HG03469 (cell line): ENCODE results near the gene TMEM11.
"Not testable (repeated sequence)": the region's sequence is repeated elsewhere in the genome, so short reads cannot be mapped to it uniquely, and the experiment has no call there.

Experiments
- ATAC-seq: cut with Tn5 transposase; IDR thresholded peaks from one replicate; pipeline ENCODE4 v1.9.1; 2021; ENCODE audit warnings: mild to moderate bottlenecking, moderate library complexity, moderate number of reproducible peaks; ENCODE audit not compliant: unreplicated experiment

Gene TMEM11

DNA sequence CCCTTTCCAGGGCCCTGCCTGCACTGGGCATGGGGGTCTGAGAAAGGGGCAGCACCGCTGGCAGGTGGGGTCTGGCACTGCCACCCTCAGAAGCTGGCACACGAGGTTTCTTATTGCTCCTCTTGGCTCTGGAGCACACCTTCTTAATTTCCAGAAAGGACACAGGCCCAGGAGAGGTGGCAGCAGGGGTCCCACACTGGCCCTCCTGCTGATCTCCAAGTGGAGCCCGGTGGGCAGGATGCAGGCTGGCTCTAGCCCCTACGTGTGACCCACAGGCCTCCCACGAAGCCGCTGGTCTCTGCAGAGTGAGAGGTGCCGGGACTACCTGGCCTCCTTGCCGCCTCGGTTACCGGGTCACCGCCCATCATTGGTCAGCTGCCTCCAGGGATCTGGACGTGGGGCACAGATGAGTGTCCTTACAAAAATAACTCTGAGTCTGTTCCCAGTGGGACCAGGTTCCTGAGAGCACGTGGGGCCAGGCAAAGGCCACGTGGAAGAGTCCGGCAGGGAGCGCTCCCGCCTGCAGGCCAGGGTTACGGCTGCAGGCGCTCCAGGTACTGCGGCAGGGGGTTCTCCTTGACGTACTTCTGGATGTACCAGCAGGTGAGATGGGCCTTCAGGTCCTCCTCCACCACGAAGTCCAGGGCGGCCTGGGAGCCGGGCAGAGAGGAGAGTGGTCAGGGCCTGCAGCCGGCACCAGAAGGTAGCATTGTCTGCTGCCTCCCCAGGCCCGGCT lies 29.0 kb upstream of the TMEM11 start:
- no peak for ATAC-seq

DNA sequence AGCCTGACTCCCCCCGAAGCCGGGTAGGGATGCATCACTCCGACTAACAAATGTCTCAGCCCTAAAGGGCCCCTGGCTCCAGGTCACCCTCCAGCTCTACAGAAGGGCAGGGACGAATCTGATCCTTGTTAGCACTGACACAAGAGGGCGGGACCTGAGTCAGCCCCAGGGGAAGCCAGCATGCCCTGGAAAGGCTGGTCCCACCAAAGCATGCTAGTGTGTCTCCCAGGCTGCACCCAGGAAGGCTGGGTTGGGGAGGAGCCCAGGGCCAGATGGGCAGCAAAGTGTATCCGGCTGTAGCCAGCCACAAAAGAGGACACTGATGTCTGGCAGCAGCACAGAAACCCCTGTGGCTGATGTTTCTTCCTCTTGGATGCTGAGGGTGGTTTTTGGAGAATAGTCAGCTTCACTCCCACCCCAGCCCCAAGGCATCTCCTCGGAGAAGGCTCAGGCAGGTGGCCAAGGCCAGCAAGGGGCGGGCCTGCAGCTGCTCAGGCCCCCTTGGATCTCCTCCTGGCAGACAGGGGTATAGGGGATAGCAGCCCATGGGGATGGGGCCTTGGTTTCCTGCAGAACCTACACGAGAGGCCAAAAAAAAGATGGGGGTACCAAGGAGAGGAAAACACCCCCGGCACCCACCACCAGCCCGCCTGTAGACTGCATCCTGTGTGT lies 28.2 kb upstream of the TMEM11 start:
- ATAC-seq: no peak

DNA sequence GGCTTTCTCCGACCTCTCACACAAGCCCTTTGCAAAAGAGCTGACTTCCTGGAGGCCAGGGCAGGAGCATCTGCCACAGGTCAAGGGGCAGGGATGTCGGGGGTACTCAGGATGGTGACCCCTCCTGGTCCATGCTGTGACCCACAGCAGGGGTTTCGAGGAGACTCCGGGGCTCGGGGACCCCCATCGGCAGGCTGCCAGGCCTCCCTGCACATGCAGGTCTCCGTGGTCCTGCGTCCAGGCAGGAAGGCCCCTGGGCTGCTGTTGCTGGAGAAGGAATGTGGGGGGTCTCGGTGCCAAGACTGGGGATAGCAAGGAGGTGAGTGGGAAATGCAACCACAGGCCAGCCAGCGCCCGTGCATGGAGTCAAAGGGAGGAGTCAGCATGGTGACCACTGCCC lies 27.6 kb upstream of the TMEM11 start:
- no peak for ATAC-seq

DNA sequence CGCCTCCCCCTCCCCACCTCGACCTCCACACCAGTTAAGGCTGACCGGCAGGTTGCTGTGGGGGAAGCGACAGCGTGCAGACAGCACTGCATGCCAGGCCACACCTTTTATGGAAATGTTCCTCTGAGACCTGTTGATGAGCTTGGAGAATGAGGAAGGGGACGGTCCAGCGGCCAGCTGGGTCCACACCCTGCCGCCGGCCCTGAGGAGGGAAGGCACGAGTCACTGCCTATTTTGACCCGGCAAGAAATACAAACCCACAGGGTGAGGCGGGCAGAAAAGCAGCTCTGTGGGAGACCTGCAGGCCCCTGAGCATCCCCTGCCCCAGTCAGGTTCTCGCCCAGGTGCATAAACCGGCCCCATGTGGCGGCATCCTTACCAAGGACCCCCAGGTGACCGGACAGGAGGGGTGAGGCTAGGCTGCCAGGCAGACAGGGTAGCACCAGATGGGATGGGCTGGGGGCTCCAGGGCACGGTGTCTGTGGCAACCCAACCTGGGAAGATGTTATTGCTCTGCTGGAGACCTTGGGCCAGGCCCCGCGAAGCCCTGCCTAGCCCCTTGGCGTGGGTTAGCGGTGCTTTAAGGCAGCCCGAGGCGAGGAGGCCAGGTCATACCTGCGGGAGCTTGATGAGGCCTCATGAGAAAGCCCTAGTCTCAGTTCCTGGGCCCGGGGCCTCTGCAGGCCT lies 26.6 kb upstream of the TMEM11 start:
- ATAC-seq: no peak

DNA sequence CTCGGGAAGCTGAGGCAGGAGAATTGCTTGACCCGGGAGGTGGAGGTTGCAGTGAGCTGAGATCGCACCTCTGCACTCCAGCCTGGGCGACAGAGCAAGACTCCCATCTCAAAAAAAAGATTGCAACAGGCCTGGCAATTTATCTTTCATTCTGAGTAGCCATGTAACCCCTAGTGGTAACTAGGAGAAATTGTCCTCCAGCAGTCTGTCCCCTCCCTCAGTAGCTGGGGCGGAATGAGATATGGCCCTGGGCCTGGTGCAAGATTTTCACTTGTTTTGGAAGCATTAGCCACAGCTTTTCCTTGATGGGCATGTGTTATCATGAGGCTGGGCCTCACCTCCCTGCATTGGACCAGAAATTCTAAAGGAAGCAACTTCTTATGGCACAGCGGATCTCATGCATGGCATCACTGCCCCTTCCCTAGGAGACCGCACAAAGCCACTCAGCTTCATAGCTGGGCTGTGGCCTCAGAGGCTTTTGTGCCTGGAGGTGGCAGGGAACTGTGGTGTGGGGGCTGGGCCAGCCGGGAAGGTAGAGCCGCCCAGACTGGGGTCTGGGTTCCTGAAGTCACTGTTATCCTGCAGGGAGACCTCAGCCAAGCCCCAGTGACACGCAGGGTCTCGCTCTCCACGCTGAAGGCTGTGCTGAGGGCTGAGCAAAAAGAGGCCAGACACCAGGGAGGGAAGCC lies 25.9 kb upstream of the TMEM11 start:
- no peak for ATAC-seq

DNA sequence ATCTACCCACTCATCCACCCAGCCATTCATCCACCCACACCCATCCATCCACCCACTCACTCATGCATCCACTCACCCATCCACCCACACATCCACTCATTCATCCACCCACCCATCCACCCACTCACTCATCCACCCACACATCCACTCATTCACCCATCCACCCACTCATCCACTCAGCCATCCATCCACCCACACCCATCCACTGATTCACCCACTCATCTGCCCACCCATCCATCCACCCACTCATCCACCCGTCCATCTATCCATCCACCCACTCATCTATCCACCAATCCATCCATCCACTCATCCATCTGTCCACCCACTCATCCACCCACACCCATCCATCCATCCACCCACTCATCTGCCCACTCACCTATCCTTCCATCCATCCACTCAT lies 22.0 kb upstream of the TMEM11 start:
- no peak for ATAC-seq

DNA sequence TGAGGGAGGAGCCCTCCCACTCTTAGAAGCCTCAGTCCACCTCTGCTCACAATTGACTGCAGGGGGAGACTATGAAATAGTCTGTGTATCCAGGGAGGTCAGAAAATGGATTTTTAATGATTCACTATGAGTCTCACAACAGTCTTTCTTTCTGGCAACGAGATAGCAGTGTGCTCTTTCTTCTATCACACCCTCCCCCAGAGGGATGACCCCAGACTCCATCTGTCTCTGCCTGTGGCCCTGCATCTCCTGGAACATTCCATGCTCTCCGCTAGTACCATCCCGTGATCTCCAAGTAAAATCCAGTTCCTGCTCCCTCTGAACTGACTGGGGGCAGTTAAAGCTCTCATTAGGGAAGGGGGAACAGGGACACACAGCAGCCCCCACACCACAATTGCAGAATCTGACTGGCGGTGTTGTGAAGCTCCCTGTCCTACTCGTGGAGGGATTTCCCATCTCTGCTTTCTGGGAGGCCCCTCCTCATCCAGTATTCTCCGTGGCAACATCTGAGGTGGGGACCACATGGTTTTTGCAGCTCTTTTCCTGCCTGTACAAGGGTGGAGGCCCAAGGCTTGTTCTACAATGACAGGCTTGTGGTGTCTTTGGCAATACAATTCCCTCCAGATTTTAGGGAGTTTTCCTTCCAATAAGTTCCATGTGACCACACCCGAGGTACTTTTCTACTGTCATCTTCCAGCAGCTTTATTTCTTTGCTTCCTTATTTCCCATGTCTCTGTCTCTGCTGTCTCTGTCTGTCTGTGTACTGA lies 19.8 kb upstream of the TMEM11 start:
- no peak for ATAC-seq

DNA sequence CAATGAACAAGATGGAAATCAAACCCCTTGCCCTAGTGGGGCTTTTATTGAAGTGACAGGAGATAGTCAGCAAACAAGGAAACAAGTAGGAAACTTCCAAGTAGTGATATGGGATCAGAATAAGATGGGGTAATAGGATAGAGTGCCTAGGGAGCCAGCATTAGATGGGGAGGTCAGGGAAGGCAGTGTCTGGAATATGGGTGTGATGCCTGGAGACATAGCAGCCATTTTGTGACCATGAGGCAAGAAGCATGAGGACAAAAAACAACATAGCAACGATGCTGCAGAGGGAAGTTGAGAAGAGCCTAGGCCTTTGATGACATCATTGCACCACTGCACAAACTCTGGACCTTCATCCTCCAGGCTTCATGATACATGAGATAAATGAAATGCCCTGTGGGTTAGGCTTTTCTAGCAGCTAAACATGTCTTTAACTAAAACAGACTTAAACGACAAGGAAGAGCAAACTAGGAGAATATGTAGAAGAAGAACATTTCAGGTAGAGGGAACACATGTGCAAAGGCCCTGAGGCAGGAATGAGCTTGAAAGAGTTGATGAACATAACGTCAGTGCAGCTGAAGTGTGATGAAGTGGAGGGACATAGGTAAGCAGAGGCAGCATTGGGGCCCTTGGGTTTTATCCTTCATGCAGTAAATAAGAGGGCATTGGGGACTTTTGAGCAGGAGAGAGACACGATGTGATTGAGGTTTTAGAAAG lies 18.2 kb upstream of the TMEM11 start:
- no peak for ATAC-seq

DNA sequence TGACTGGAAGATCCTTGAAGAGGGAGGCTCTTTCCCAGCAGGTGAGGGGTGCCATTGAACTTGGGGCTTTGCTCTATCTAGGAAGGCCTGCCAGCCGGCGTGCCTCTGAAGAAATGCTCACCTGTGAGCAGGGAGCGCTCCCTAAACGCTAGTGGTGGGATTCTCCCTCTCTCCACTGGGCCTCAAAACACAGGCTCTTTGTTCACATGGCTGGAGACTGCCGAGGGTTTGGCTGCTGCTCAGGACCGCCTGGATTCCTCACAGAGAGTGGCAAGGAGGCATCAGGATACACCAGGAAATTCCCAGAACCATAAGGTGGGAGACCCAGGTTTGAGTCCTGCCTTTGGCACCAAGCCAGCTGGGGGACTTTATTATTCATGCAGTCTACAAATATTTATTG lies 17.6 kb upstream of the TMEM11 start:
- no peak for ATAC-seq

DNA sequence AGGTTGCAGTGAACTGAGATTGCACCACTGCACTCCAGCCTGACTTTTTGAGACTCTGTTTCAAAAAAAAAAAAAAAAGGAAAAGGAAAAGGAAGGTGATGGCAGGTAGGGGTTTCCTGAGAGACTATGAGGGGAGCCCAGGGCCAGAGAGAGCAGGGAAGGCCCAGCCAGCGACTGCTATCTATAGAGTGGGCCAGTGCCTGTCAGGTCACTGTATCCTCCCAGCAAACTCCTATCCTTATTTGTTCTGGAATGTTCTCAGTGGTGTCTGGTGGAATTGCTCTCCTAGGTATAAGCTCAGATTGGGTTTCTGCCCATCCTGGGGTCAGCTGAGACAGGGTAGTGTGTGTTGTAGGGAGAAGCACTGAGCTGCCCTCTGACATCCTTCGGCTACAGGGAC lies 14.9 kb upstream of the TMEM11 start:
- no peak for ATAC-seq

DNA sequence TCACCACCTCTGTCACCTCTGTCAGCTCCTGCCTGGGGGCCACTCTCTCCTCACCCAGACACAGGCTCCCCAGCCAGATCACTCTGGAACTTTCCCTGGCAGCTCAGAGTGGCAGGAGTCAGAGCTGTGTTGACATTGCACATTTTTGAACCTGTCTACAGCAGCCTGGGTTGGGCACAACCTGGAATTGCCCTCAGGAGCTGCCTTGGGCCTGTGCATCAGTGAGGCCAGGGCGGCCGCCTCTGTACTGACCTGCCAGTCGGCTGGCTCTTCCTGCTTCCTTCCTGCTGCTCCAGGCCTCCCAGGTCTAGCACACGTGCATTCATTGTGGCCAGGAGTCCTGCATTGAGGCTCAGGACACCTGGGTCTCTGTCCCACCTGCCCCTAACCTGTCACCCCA lies 14.2 kb upstream of the TMEM11 start:
- no peak for ATAC-seq

DNA sequence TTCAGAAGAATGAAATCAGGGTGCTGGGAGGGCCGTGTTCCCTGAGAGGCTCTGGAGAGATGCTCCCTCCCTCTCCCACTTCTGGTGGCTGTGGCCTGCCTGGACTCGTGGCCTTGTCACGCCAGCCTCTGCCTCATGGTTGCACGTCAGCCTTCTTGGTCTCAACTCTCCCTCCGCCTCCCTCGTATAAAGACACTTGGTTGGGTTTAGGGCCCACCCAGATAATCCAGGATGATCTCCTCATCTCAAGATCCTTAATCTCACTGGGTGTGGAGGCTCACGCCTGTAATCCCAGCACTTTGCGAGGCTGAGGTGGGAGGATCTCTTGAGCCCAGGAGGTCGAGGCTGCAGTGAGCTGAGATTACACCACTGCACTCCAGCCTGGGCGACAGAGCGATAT lies 13.3 kb upstream of the TMEM11 start:
- ATAC-seq: not testable (repeated sequence)

DNA sequence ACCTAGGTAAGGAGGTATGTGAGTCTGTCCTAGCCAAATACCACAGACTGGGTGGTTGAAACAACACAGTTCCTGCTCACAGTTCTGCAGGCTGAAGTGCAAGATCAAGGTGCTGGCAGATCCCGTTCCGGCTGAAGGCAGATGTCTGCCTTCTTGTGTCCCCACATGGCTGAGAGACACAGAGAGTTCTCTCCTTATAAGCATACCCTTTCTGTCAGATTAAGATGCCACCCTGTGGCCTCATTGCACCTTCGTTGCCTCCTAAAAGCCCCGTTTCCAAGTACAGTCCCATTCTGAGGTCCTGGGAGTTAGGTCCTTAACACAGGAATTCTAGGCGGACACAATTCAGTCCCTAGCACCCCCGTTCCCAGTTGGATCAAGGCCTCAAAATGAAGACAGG lies 9.1 kb upstream of the TMEM11 start:
- ATAC-seq: no peak

DNA sequence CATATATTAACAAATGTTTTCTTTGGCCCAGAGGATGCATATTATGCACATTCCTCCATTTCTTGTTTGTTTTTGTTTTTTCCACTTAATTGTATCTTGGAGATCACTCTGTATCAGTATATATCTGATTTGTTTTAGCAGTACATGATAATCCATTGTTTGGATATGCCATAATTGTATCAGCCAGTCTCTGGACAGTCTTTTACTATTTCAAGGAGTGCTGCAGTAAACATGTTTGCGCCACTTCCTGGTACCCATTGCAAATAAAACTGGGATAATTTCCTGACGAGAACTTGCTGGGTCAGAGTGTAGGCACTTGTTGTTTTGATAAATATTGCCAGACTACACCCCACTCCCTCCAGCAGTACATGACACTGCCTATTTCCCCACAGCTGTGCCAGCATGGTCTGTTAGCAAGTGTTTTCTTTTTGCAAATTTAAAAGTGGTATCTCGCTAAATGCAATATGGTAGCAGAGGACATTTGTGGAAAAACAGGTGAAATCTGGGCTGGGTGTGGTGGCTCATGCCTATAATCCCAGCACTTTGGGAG lies 4.9 kb upstream of the TMEM11 start:
- ATAC-seq: no peak

DNA sequence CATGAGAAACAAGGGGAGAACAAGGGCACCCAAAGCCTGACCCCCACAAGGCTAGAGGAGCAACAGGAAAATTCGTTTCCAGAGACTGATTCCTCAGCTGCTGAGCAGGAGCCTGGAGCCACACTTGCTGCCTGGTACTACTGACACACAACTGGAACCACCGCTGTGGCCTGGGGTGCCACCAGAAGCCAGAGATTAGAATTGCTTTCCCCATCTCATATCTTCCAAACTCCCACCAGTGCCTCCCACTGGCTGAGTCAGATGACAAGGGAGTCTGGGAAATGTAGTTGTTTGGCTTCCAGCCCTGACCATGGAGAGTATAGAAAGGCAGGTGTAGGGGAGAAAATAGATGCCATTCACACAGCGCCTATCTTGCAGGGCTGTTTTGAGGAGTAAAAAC lies 4.1 kb upstream of the TMEM11 start:
- no peak for ATAC-seq

DNA sequence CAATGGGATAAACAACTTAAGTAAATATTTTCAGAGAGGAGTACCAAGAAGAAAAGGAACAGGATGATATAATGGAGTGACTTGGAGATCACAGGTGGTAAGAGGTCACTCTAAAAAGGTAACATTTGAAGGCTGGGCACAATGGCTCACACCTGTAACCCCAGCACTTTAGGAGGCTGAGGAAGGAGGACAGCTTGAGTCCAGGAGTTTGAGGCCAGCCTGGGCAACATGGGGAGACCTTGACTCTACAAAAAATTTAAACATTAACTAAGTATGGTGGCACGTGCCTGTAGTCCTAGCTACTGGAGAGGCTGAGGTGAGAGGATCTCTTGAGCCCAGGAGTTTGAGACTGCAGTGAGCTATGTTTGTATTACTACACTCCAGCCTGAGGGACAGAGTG lies 3.4 kb upstream of the TMEM11 start:
- no peak for ATAC-seq

DNA sequence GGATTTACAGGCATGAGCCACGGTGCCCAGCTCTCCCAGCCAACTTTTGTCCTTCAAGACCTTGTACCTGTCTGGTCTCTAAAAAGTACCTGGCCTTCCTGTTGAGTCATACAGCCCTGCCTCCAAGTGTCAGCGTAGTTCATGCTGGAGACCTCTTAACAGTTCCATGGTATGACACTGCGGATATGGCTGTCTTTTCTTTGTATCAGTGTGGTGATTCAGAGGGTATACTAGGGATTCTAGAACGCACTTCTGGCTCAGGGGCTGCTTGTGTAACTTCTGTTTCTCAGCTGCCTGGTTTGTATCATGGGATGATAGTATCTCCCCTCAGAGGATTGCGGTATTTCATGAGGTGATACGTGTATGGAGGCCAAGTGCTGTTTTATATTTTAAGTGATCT lies 2.0 kb upstream of the TMEM11 start:
- ATAC-seq: no peak

DNA sequence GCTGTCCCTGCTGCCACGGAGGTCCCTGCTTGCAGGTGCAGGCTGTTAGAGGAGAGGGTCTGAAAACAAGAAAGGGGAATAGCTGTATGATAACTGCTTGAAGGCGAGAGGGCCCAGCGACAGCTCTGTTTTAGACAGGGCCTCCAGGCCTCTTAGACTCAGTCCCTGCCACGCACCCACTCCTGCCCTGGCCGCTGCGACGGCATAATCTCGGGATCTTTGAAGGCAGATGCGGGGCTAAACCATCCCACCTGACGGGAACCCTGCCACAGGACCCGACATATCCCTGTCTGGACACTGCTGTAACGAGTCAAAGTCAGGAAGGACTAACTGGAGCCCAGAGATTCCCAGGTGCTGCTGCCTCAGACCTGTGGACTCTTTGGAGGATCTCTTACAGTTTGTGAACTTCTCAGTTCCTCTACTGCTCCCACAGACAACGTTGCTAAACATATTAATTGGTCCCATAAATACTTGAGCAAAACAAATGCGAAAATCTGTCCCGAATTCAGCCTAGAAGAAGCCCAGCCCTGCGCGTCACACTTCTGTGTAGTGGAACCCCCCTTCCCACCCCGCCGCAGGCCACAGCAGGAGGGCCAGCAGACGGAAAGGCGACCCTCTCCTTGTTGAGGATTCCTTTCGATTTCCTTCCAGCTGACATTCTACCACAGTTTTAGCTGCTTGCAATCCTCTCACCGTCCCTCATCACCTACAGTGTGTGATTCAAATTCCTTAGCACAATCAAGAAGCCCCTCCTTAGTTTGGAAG lies 998 bp upstream of the TMEM11 start:
- peak; percentile 1 for ATAC-seq

DNA sequence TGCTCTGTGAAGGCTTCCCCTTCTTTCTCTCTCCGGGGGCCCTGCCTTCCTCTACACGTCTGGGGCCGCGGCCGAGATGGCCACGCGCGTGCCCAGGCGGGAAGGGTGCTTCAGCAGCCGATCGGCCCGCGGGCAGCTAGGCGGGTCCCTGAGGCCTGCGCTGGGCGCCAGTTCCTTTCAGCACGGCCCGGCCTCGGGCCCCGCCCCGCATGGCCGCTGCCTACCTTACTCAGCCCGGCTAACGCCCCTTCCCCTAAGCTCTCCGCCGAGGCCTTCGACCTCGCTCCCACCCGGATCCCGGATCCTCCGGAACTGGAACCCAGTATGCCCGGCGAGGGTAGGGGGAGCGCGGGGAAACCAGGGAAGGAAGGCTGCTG lies 335 bp downstream of the TMEM11 start:
- ATAC-seq: peak; percentile 4
